HEK293 (cell line): ENCODE results near the gene HIP1.

ENCODE experiments used
- CTCF ChIA-PET: fragments of 350-600 bp; formaldehyde crosslinking; extraction: SDS; loops from one replicate; lab custom pipeline; 2021; ENCODE audit warnings: antibody characterized with exemption; lab: Yijun Ruan, JAX
- POLR2A ChIA-PET: fragments of 300-600 bp; formaldehyde crosslinking; extraction: SDS; loops from one replicate; lab custom pipeline; 2020; ENCODE audit warnings: antibody characterized with exemption, inconsistent platforms; lab: Yijun Ruan, JAX
- H3K27ac ChIP-seq: fragments of 200-500 bp; sonication (Bioruptor generic); 2 replicates; pipeline ENCODE4 v1.5.1; 2014; ENCODE audit warnings: low read depth, low read length, control low read depth, inconsistent platforms; ENCODE audit errors: extremely low read depth
- H3K36me3 ChIP-seq, 2 experiments: fragments of 200-500 bp in 1 of 2; sonication (Bioruptor generic) in 1 of 2; 1 replicate in 1 of 2; 2 replicates in 1 of 2; pipeline ENCODE4 v1.5.1; 2014 to 2017; ENCODE audit warnings: inconsistent platforms in 2 of 2, low read length in 2 of 2; ENCODE audit not compliant: control insufficient read depth in 2 of 2, insufficient read depth in 1 of 2
- H3K4me1 ChIP-seq: fragments of 200-500 bp; sonication (Bioruptor generic); 2 replicates; pipeline ENCODE4 v1.5.1; 2014; ENCODE audit warnings: mild to moderate bottlenecking, low read length, inconsistent platforms; ENCODE audit not compliant: control insufficient read depth, insufficient read depth
- H3K4me3 ChIP-seq: 2 replicates; pipeline ENCODE4 v1.5.1; 2011; ENCODE audit warnings: low read depth, mild to moderate bottlenecking, control low read depth, low read length, moderate library complexity
- H3K9me3 ChIP-seq: fragments of 200-500 bp; sonication (Bioruptor generic); 2 replicates; pipeline ENCODE4 v1.5.1; 2014; ENCODE audit warnings: low read depth, low read length, inconsistent platforms; ENCODE audit not compliant: control insufficient read depth, insufficient read depth
- SP7 ChIP-seq: fragments of 450-650 bp; formaldehyde crosslinking; IDR thresholded peaks from 2 replicates; pipeline ENCODE4 v1.5.1; 2016; ENCODE audit warnings: missing biosample characterization, missing genetic modification characterization
- WT1 ChIP-seq: fragments of 450-650 bp; formaldehyde crosslinking; IDR thresholded peaks from 2 replicates; pipeline ENCODE4 v1.5.1; 2016; ENCODE audit warnings: missing biosample characterization, missing genetic modification characterization
- ZBTB11 ChIP-seq: fragments of 450-650 bp; formaldehyde crosslinking; conservative IDR thresholded peaks from 2 replicates; pipeline ENCODE4 v1.5.1; 2016; ENCODE audit warnings: low read depth, missing biosample characterization, missing genetic modification characterization
- ZBTB44 ChIP-seq: fragments of 450-650 bp; IDR thresholded peaks from 2 replicates; pipeline ENCODE4 v1.5.1; 2018; ENCODE audit warnings: missing biosample characterization, mild to moderate bottlenecking, missing genetic modification characterization
- ZBTB48 ChIP-seq: fragments of 450-650 bp; formaldehyde crosslinking; IDR thresholded peaks from 2 replicates; pipeline ENCODE4 v1.5.1; 2016; ENCODE audit warnings: missing biosample characterization, missing genetic modification characterization
- ZIC2 ChIP-seq: fragments of 450-650 bp; formaldehyde crosslinking; IDR thresholded peaks from 2 replicates; pipeline ENCODE4 v1.5.1; 2016; ENCODE audit warnings: missing biosample characterization, missing genetic modification characterization
- ZNF202 ChIP-seq: fragments of 450-650 bp; formaldehyde crosslinking; IDR thresholded peaks from 2 replicates; pipeline ENCODE4 v1.5.1; 2016; ENCODE audit warnings: missing biosample characterization, missing genetic modification characterization, borderline replicate concordance
- ZNF24 ChIP-seq: fragments of 450-650 bp; formaldehyde crosslinking; IDR thresholded peaks from 2 replicates; pipeline ENCODE4 v1.5.1; 2016; ENCODE audit warnings: missing biosample characterization, missing genetic modification characterization
- ZNF274 ChIP-seq, 2 experiments: fragments of 200-500 bp in 1 of 2; fragments of 450-650 bp in 1 of 2; sonication (Bioruptor generic) in 1 of 2; formaldehyde crosslinking in 1 of 2; IDR thresholded peaks; 2 replicates each; pipeline versions ENCODE4 v1.5.1 to v1.6.1; 2014 to 2016; ENCODE audit warnings: borderline replicate concordance in 1 of 2, inconsistent platforms in 1 of 2, low read length in 1 of 2, missing biosample characterization in 1 of 2, missing genetic modification characterization in 1 of 2
- ZNF280C ChIP-seq: fragments of 450-650 bp; formaldehyde crosslinking; IDR thresholded peaks from 2 replicates; pipeline ENCODE4 v1.5.1; 2016; ENCODE audit warnings: missing biosample characterization, missing genetic modification characterization
- ZNF311 ChIP-seq: fragments of 450-650 bp; formaldehyde crosslinking; IDR thresholded peaks from 2 replicates; pipeline ENCODE4 v1.5.1; 2017; ENCODE audit warnings: missing biosample characterization, missing genetic modification characterization, borderline replicate concordance
- ZNF335 ChIP-seq: fragments of 450-650 bp; formaldehyde crosslinking; conservative IDR thresholded peaks from 2 replicates; pipeline ENCODE4 v1.5.1; 2016; ENCODE audit warnings: missing biosample characterization, missing genetic modification characterization
- ZNF362 ChIP-seq: fragments of 450-650 bp; formaldehyde crosslinking; IDR thresholded peaks from 2 replicates; pipeline ENCODE4 v1.5.1; 2016; ENCODE audit warnings: missing biosample characterization, missing genetic modification characterization
- ZNF37A ChIP-seq: fragments of 450-650 bp; IDR thresholded peaks from 2 replicates; pipeline ENCODE4 v1.5.1; 2018; ENCODE audit warnings: missing biosample characterization, missing genetic modification characterization
- ZNF391 ChIP-seq: fragments of 450-650 bp; formaldehyde crosslinking; IDR thresholded peaks from 2 replicates; pipeline ENCODE4 v1.5.1; 2016; ENCODE audit warnings: low read depth, missing biosample characterization, missing genetic modification characterization, borderline replicate concordance
- ZNF398 ChIP-seq: fragments of 450-650 bp; formaldehyde crosslinking; IDR thresholded peaks from 2 replicates; pipeline ENCODE4 v1.5.1; 2017; ENCODE audit warnings: missing biosample characterization, missing genetic modification characterization
- ZNF473 ChIP-seq: fragments of 450-650 bp; formaldehyde crosslinking; IDR thresholded peaks from 2 replicates; pipeline ENCODE4 v1.5.1; 2017; ENCODE audit warnings: missing biosample characterization, missing genetic modification characterization
- ZNF549 ChIP-seq: fragments of 450-650 bp; IDR thresholded peaks from 2 replicates; pipeline ENCODE4 v1.5.1; 2018; ENCODE audit warnings: missing biosample characterization, missing genetic modification characterization, mild to moderate bottlenecking, inconsistent platforms, moderate library complexity
- ZNF555 ChIP-seq: fragments of 450-650 bp; formaldehyde crosslinking; conservative IDR thresholded peaks from 2 replicates; pipeline ENCODE4 v1.5.1; 2017; ENCODE audit warnings: missing biosample characterization, mild to moderate bottlenecking, missing genetic modification characterization, inconsistent platforms
- ZNF560 ChIP-seq: fragments of 450-650 bp; formaldehyde crosslinking; IDR thresholded peaks from 2 replicates; pipeline ENCODE4 v1.5.1; 2017; ENCODE audit warnings: missing biosample characterization, missing genetic modification characterization, borderline replicate concordance
- ZNF654 ChIP-seq: fragments of 450-650 bp; formaldehyde crosslinking; IDR thresholded peaks from 2 replicates; pipeline ENCODE4 v1.5.1; 2016; ENCODE audit warnings: low read depth, missing biosample characterization, missing genetic modification characterization
- ZNF768 ChIP-seq: fragments of 450-650 bp; formaldehyde crosslinking; IDR thresholded peaks from 2 replicates; pipeline ENCODE4 v1.5.1; 2018; ENCODE audit warnings: missing biosample characterization, mild to moderate bottlenecking, missing genetic modification characterization
- ZSCAN23 ChIP-seq: fragments of 450-650 bp; formaldehyde crosslinking; IDR thresholded peaks from 2 replicates; pipeline ENCODE4 v1.5.1; 2016; ENCODE audit warnings: missing biosample characterization, missing genetic modification characterization

The HIP1 gene

GRCh38 chr7:75688200-75689136, 50.3 kb downstream of the HIP1 start (continued):
- TF ChIP-seq ZSCAN23 (tag by site-specific recombination) (no peak), ZIC2 (tag by site-specific recombination) (0 out of 2 replicates have a peak, but pooled peaks have one; percentile 6), ZNF473 (no peak), ZNF362 (tag by site-specific recombination) (no peak)

- ChIA-PET CTCF (no interaction called here), POLR2A (interaction anchor here (0.6 kb wide), 1 partner anchor 11 kb away, joined by 3 read pairs; no protein-coding TSS in a partner anchor)
- Histone ChIP-seq H3K27ac (no peak overlapping the region), H3K4me3 (no peak overlapping the region), H3K4me1 (no peaks in the 10 kb centered on the region), H3K36me3 (no peaks in the 10 kb centered on the region), H3K9me3 (no peaks in the 10 kb centered on the region)
- TF ChIP-seq SP7 (tag by site-specific recombination) (no peak), ZBTB44 (tag by site-specific recombination) (no peak), ZNF398 (no peak), ZNF24 (tag by site-specific recombination) (no peak), WT1 (tag by site-specific recombination) (no peak), ZNF555 (tag by site-specific recombination) (no peak), ZNF335 (tag by site-specific recombination) (no peak), ZNF549 (no peak), ZNF654 (tag by site-specific recombination) (no peak), ZNF391 (no peak), ZNF274 (IDR thresholded peaks at IDR 0.05; ENCODE audit: low read length) (no peak), ZNF274 (tag by site-specific recombination; IDR thresholded peaks at IDR 0.05; ENCODE audit: borderline replicate concordance) (no peak), ZNF202 (tag by site-specific recombination) (no peak), ZNF311 (tag by site-specific recombination) (no peak), ZNF768 (tag by site-specific recombination) (no peak), ZNF280C (tag by site-specific recombination) (no peak), ZBTB48 (no peak), ZBTB11 (tag by site-specific recombination) (no peak), ZNF560 (tag by site-specific recombination) (no peak), ZNF37A (no peak)
Measured at GRCh38 chr7:75687246-75688088, 51.3 kb downstream of the HIP1 start.
